Measurements from ENCODE around the gene TAS2R9.
"Not testable (repeated sequence)": the region's sequence is repeated elsewhere in the genome, so short reads cannot be mapped to it uniquely, and the experiment has no call there.

The TAS2R9 gene

GRCh38 chr12:10810068-10810467 is at the start of gene TAS2R9:
Gene TAS2R9, minus strand, starts transcription at chr12:10810168. Its CDS starts 93 bp downstream, at chr12:10810075.
- no peak for DNase-seq (ENCODE audit: low read depth in 2 of 2)

GRCh38 chr12:10855807-10856206 is 45.8 kb upstream of the TAS2R9 start:
- DNase-seq (ENCODE audit: low read depth in 2 of 2), result no peak

GRCh38 chr12:10853776-10854175 is 43.8 kb upstream of the TAS2R9 start:
- DNase-seq (ENCODE audit: low read depth in 2 of 2), result no peak

GRCh38 chr12:10851243-10851858 is 41.4 kb upstream of the TAS2R9 start:
- DNase-seq (ENCODE audit: low read depth in 2 of 2), result no peak

GRCh38 chr12:10849425-10849878 is 39.5 kb upstream of the TAS2R9 start, which contains the start of gene PRR4:
Gene PRR4, minus strand, starts transcription at chr12:10849475. Its CDS starts 38 bp downstream, at chr12:10849437.
- DNase-seq (ENCODE audit: low read depth in 2 of 2), result no peak

GRCh38 chr12:10847744-10848143 is 37.8 kb upstream of the TAS2R9 start:
- DNase-seq (ENCODE audit: low read depth in 2 of 2), result no peak

- DNase-seq (ENCODE audit: low read depth in 2 of 2), result no peak
Observed at GRCh38 chr12:10842862-10843261, 32.9 kb upstream of the TAS2R9 start.

- DNase-seq (ENCODE audit: low read depth in 2 of 2), result no peak
Observed at GRCh38 chr12:10838461-10838860, 28.5 kb upstream of the TAS2R9 start.

GRCh38 chr12:10829994-10830393 is 20.0 kb upstream of the TAS2R9 start:
- no peak for DNase-seq (ENCODE audit: low read depth in 2 of 2)

GRCh38 chr12:10826258-10826657 is 16.3 kb upstream of the TAS2R9 start, which contains the start of gene TAS2R10:
Gene TAS2R10, minus strand, starts transcription at chr12:10826358. Its CDS starts 89 bp downstream, at chr12:10826269.
- DNase-seq (ENCODE audit: low read depth in 2 of 2), result no peak

- no peak for DNase-seq (ENCODE audit: low read depth in 2 of 2)
Observed at GRCh38 chr12:10824957-10825356, 15.0 kb upstream of the TAS2R9 start.

GRCh38 chr12:10811883-10812536 is 2.0 kb upstream of the TAS2R9 start:
- DNase-seq (ENCODE audit: low read depth in 2 of 2), result no peak

GRCh38 chr12:10807186-10807585 is 2.8 kb downstream of the TAS2R9 start, which contains the start of gene TAS2R8:
Gene TAS2R8, minus strand, starts transcription at chr12:10807286. Its CDS starts 306 bp downstream, at chr12:10806980.
- DNase-seq (ENCODE audit: low read depth in 2 of 2), result no peak

- no peak for DNase-seq (ENCODE audit: low read depth in 2 of 2)
Observed at GRCh38 chr12:10802587-10802986, 7.4 kb downstream of the TAS2R9 start, which contains the start of gene TAS2R7. Gene TAS2R7, minus strand, starts transcription at chr12:10802627. Its CDS starts 57 bp downstream, at chr12:10802570.

- DNase-seq (ENCODE audit: low read depth in 2 of 2), result no peak
Observed at GRCh38 chr12:10801741-10802140, 8.2 kb downstream of the TAS2R9 start.

GRCh38 chr12:10794222-10794621 is 15.7 kb downstream of the TAS2R9 start:
- no peak for DNase-seq (ENCODE audit: low read depth in 2 of 2)

- not testable (repeated sequence) for DNase-seq (ENCODE audit: low read depth in 2 of 2)
Observed at GRCh38 chr12:10791769-10792168, 18.2 kb downstream of the TAS2R9 start.

- DNase-seq (ENCODE audit: low read depth in 2 of 2), result no peak
Observed at GRCh38 chr12:10783252-10783651, 26.7 kb downstream of the TAS2R9 start.

- DNase-seq (ENCODE audit: low read depth in 2 of 2), result no peak
Observed at GRCh38 chr12:10779103-10779502, 30.9 kb downstream of the TAS2R9 start.

- no peak for DNase-seq (ENCODE audit: low read depth in 2 of 2)
Observed at GRCh38 chr12:10771132-10771733, 38.7 kb downstream of the TAS2R9 start.

GRCh38 chr12:10759657-10760056 is 50.3 kb downstream of the TAS2R9 start:
- DNase-seq (ENCODE audit: low read depth in 2 of 2), result no peak

Measured in activated CD8-positive, alpha-beta memory T cell treated with anti-CD3 and anti-CD28 coated beads for 4 hours (primary cell).